ENCODE data around the gene NFATC1.

NFATC1 gene

DNA sequence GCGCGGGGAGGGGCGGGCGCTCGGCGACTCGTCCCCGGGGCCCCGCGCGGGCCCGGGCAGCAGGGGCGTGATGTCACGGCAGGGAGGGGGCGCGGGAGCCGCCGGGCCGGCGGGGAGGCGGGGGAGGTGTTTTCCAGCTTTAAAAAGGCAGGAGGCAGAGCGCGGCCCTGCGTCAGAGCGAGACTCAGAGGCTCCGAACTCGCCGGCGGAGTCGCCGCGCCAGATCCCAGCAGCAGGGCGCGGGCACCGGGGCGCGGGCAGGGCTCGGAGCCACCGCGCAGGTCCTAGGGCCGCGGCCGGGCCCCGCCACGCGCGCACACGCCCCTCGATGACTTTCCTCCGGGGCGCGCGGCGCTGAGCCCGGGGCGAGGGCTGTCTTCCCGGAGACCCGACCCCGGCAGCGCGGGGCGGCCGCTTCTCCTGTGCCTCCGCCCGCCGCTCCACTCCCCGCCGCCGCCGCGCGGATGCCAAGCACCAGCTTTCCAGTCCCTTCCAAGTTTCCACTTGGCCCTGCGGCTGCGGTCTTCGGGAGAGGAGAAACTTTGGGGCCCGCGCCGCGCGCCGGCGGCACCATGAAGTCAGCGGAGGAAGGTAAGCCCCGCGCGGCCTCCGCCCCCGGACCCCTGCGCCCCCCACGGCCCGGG, at the start of gene NFATC1:
NFATC1 (plus strand) TSS at position 170 of the 644 bp plus-strand sequence; CDS start at position 465, 295 bp downstream.
- no peak for DNase-seq

GRCh38 chr18:79345981-79346380, 49.7 kb upstream of the NFATC1 start:
- no peak for DNase-seq

GRCh38 chr18:79348066-79348465, 47.7 kb upstream of the NFATC1 start:
- no peak for DNase-seq

DNA sequence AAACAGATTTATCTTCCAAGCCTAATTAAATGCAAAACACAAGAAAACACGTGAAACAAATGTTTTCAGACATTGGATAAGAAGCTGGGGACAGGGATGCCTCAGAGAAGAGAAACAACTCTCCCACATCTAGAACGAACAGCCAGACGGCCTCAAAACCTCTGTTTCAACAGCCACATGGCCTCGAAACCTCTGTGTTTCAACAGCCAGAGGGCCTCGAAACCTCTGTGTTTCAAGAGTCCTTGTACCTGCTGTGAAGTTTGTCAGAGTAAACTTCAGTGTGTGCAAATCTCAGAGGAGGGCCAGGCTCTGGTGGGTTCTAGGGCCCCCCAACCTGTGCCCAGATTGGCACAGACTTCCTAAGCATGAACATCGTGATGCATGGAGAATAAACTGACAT, 43.3 kb upstream of the NFATC1 start:
- DNase-seq: no peak

- DNase-seq: no peak
Measured at GRCh38 chr18:79353267-79353666, 42.5 kb upstream of the NFATC1 start.

GRCh38 chr18:79354350-79354749, 41.4 kb upstream of the NFATC1 start:
- no peak for DNase-seq

DNA sequence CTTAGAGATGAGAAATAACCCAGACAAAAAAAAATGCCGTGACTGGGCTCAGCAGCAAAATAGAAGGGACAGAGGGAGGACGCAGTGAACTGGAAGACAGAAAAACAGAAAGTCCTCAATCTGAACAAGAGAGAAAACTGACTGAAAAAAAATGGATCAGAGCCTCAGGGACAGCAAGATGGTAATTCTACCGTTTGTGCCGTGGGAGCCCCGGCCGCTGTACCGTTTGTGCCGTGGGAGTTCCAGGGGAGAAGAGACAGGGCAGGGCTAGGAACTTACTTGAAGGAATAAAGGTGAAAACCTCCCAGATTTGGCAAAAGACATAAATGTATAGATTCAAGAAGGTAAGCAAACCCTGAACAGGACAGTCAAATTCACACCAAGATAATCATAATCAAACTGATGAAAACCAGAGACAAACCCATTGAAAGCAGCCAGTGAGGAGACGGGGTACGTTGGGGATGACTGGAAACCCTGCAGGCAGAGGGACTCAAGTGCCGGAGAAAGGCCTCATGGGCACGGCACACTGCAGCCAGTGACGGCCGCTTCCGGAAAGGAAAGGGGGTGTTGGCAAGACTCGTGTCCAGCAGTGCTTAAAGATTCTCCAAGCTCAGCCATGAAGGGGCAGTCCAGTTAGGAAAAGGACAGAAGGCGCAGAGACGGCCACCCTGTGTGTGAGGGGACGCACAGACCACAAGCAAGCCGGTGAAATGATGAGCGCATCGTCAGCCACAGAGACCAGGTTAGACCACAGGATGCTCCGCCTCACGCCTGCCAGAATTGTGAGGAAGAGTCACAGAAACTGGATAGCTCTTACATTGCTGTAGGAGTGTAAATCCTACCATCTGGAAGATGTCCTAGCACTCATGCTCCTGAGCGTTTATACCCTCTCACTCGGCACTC, 40.0 kb upstream of the NFATC1 start:
- DNase-seq: no peak

GRCh38 chr18:79356435-79356834, 39.3 kb upstream of the NFATC1 start:
- DNase-seq: no peak

- DNase-seq: no peak
Measured at GRCh38 chr18:79360933-79361332, 34.8 kb upstream of the NFATC1 start.

DNA sequence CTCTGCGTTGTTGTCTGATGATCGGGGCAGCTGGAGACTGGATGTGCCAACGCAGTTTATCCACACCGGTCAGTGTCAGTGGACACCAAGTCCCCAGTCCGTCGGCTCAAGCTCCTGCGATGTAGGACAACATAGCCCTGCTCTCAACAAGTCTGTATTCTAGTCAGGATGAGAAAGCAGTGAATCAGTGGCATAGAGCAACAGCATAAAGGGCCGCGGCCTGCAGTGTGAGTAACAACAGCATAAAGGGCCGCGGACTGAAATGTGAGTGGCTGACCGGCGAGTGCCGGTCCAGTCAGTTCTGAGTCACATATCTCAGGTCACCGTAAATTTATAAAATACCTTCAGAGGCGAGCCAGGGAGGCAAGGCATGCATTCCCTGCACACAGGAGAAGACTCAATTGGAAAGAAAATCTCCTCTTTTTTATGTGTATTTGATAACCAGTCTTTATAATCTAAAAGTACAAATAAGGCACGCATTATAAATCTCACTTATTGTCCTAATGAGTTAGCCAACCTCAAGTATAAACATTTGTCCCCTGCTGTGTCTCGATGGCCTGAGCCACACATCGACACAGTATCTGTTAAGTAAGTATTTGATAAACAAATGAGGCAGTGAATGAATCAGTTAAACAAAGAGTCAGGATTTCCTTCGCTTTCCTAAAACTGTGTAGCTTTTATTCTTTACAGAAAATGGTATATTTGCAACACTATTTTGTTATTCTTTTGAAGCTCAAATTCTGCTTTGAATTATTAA, 33.8 kb upstream of the NFATC1 start:
- DNase-seq: no peak

DNA sequence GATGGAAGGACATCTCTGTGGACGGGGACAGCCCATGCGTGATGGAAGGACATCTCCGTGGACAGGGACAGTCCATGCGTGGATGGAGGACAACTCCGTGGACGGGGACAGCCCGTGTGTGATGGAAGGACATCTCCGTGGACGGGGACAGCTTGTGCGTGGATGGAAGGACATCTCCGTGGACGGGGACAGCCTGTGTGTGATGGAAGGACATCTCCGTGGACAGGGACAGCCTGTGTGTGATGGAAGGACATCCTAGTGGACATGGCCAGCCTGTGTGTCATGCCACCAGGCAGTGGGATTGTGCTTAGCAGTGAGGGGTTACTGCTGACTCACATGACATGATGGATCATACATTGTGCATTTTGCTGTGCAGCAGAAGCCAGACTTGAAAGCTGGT, 30.0 kb upstream of the NFATC1 start:
- DNase-seq: no peak

DNA sequence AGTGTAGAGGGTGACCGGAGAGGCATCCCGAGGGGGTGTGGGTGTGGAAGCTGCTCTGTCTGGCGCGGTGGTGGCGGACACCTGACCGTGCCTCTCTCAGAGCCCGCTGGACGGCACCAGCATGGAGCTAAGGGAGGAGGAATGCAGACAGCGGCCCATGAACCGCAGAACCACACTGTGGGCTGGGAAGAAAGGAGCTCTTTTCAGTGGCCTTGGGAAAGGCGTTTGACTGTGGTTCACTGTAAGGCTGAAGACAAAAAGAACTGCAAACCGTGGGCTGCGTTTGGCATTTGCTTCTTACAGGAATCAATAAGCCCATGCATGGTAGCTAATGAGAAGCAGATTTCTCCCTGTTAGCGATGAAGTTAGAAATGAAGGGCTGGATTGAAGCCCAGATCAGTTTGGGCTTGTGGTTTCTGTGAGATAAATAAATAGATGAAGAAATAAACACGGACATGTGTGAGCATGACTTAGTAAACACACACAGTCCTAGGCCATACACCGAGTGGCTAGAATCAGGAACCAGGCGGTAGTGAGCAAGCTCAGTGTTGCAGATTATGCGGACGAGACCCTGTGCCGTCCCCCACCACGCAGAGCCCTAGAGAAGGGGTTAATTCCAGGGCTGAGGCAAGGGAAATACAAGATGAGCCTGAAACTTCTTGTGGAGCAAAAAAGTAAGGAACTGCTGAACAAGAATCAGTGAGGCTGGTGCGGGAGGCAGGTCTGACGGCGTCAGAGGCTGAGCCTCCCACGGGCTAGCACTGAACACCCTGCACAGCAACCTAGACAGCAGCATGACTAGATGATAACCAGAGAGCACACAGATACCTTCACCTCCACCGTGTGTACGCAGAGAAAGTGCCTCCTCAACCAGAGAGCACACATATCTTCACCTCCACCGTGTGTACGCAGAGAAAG, 29.3 kb upstream of the NFATC1 start:
- DNase-seq: no peak

GRCh38 chr18:79367480-79367879, 28.2 kb upstream of the NFATC1 start:
- DNase-seq: no peak

GRCh38 chr18:79367989-79368388, 27.7 kb upstream of the NFATC1 start:
- DNase-seq: no peak

GRCh38 chr18:79368681-79369080, 27.0 kb upstream of the NFATC1 start:
- DNase-seq: no peak

- DNase-seq: no peak
Measured at GRCh38 chr18:79371561-79372121, 24.1 kb upstream of the NFATC1 start.

GRCh38 chr18:79372461-79372860, 23.3 kb upstream of the NFATC1 start:
- no peak for DNase-seq

GRCh38 chr18:79372991-79373390, 22.7 kb upstream of the NFATC1 start:
- no peak for DNase-seq

DNA sequence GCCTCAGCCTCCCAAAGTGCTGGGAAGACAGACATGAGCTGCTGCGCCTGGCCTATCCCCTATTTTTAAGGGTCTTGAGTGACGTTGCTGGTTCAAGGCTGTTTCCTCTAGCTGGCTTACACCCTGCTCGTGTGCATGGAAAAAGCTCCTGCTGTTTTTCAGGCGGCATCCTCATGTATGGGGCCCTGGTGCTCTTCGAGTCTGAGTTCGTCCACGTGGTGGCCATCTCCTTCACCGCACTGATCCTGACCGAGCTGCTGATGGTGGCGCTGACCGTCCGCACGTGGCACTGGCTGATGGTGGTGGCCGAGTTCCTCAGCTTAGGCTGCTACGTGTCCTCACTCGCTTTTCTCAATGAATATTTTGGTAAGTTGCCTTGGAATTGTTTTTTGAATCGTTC, 22.0 kb upstream of the NFATC1 start:
- no peak for DNase-seq

DNA sequence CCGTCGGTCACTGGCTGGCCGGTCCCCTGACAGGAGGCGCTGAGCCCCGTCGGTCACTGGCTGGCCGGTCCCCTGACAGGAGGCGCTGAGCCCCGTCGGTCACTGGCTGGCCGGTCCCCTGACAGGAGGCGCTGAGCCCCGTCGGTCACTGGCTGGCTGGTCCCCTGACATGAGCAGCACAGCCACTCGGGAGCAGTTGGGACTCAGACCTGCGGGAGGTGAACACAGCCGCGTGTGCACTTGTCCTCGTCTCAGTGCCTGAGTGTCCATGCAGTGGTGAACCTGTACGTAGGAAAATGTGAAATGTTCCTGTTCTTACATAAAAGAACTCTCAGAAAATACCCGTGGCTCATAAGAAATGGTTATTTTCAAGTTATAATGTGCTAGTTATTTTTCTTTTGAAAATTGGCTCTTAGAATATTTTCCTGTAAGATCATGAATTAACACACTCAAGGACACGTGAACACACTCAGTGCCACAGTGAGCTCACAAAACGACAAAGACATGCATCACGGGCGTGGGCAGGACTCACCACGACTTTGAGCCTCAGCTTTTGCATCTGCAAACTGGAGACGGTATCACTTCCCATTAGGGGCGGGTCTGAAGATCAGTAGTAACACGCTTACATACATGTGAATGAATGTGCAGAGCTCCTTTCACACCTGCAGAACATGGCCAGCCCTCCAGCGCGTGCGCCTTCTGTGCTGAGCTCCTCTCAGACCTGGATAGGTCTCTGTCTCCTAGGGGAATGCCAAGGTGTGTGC, 21.1 kb upstream of the NFATC1 start:
- DNase-seq: no peak

GRCh38 chr18:79375441-79376154, 20.1 kb upstream of the NFATC1 start:
- DNase-seq: no peak

Data from SIG-M5 (cell line).